CD4-positive, alpha-beta T cell treated with Interleukin-15 for 1 hour (primary cell): ENCODE data around the gene VPREB3.
"Not testable (repeated sequence)": the region's sequence is repeated elsewhere in the genome, so short reads cannot be mapped to it uniquely, and the experiment has no call there.

ENCODE experiments used
- DNase-seq: peaks from one replicate; pipeline ENCODE4 v3.0.0-alpha.2; 2020

VPREB3 gene

GRCh38 chr22:23763954-23764353 is 9.7 kb upstream of the VPREB3 start:
- DNase-seq = no peak

DNA sequence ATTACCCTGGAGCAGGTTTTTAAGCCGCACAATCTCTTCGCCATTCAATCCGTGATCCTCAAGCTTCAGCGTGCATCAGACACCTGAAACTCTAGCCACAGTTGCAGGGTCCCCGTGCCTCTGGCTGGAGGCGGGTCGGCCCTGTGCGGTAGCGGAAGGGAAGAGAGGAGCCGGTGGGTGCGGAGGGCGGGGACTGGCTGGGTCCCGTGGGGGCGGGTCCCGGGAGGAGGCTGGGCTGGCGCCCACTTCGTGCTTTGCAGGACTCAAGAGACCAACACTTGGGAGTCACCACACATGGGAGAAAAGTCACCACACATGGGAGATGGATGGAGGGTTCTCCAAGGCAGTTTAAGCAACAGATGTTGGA is 9.3 kb upstream of the VPREB3 start:
- peak; percentile 33 for DNase-seq

GRCh38 chr22:23762842-23763578 is 8.8 kb upstream of the VPREB3 start, which contains the start of gene C22orf15:
Gene C22orf15, plus strand, starts transcription at chr22:23762990. Its CDS starts 317 bp downstream, at chr22:23763307.
- DNase-seq = no peak

GRCh38 chr22:23760056-23760455 is 5.8 kb upstream of the VPREB3 start:
- no peak for DNase-seq

DNA sequence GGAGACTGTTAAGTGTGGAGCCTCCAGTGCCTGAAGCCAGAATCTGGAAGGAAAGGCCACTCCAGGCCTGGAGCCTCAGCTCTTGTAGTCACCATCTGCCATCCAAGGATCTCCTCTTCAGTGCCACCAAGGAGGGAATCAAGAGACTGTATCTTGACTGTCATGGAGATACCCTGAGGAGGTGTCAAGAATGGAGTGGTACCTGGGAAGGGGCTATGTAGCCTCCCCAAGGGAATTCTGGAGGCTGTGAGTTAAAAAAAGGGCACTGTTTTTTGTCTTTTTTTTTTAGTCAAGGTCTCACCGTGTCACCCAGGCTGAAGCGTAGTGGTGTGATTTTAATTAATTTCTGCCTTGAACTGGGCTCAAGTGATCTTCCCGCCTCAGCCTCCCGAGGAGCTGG is 5.3 kb upstream of the VPREB3 start:
- DNase-seq = no peak

DNA sequence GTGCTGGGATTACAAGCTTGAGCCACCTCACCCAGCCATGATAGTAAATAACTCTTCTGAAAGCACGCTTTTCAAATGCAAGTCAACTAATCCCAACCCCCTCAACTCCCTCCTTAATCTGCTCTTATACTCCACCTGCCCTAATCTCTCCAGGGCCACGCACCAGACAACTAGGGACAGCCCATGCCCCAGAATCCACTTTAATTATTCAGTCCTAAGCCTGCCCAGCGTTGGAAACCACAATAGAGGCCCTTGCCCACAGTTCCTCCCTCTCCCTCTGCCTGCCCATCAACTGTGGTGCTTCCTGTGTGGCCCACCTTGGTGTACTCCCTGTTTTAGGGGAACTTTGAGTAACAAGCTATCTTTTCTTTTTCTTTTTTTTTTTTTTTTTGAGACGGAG is 2.7 kb upstream of the VPREB3 start:
- DNase-seq = no peak

DNA sequence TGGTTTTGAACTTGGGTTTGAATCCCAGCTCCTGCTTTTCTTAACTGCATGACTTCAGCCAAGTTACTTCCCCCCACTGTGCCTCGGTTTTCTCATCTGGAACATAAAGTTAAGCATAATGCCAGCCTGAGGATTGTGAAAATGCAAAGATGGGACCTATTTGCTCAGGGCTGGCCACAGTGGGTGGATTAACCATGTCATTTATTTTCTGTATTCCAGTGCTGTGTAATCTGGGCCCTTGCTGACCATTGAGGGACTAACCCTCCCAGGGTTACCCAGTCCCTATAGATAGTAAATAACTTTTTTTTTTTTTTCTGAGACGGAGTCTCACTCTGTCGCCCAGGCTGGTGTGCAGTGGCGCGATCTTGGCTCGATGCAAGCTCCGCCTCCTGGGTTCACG is 1.5 kb upstream of the VPREB3 start:
- no peak for DNase-seq

- DNase-seq = no peak
These were observed 883 bp upstream of the VPREB3 start for GRCh38 chr22:23754980-23755636.

GRCh38 chr22:23753385-23753784 is 840 bp downstream of the VPREB3 start:
- DNase-seq = no peak

- DNase-seq = peak; percentile 38
These were observed 1.5 kb downstream of the VPREB3 start for GRCh38 chr22:23752750-23753149.

DNA sequence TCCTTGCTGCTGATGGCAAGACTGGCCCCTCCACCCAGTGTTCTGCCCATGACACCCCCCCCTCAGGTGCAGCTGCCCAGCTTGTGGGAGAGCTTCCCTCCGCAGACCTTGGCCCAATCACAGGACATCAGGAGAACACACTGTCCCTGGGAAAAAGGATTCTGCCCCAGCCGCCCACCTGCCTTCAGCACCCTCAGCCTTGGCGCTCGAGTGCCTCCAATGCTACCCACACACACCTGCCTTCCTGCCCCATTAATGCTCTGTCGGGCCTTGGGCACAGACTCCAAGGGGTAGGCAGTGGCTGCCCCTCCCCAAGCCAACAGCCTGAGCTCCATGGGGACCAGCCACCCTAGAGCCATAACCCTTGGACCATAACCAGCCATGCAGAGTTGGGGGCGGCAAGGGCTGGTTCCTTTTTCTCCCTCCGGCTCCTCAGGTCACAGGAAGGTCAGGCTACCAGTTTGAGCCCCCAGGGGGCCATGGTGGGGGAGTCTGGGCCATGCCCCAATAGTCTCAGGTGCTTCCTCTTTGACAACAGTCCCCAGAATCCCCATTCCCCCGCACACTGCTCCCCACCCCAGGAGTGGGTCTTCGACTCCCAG is 2.0 kb downstream of the VPREB3 start:
- peak; percentile 81 for DNase-seq

- no peak for DNase-seq
These were observed 2.7 kb downstream of the VPREB3 start for GRCh38 chr22:23751441-23751996.

GRCh38 chr22:23750714-23751440 is 3.3 kb downstream of the VPREB3 start, which contains the start of gene ZNF70:
Gene ZNF70, minus strand, starts transcription at chr22:23751112. Its CDS starts 5,972 bp downstream, at chr22:23745140.
- DNase-seq = peak; percentile 90

GRCh38 chr22:23750367-23750713 is 3.9 kb downstream of the VPREB3 start:
- DNase-seq = no peak

DNA sequence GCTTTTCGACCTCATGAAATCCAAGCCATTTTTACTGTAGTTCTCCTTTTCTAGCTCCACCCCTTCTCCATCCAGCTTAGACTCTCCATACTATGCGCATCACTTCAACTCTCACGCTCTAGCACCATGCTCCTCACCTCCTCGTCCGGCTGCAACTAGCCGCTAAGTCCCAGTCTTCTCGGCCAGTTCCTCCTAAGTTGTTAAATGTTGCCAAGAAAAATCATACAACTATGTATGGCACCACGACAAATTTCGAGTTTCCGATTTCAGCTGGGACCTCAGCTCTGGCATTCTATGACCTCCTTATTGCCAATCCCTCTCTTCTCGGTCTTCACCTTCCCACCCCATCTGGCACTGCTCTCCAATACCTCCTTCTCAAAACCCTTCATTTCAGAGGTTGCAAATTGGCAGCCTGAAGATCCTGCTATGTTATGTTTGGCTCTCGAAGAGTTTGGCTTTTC is 4.4 kb downstream of the VPREB3 start:
- no peak for DNase-seq

DNA sequence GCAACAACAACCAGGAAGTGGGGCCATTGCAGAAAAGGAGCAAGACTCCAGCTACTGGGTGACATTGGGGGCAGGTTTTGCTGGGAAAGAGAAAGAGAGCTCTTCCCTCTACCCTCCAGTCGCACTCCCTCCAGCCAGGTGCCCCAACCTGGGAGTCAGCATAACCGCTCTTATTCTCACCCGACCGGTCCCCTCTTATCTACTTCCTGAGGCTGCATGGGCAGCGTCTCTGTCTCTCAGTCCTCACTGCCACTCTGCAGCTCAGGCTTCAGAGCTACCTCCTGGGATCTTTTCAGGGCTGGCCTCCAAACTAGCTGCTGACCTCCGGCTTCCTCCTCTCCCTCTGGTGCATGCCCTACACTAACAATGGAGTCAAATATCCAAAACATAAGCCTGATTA is 8.4 kb downstream of the VPREB3 start:
- DNase-seq = no peak

- DNase-seq = no peak
These were observed 9.7 kb downstream of the VPREB3 start for GRCh38 chr22:23744485-23744884.

DNA sequence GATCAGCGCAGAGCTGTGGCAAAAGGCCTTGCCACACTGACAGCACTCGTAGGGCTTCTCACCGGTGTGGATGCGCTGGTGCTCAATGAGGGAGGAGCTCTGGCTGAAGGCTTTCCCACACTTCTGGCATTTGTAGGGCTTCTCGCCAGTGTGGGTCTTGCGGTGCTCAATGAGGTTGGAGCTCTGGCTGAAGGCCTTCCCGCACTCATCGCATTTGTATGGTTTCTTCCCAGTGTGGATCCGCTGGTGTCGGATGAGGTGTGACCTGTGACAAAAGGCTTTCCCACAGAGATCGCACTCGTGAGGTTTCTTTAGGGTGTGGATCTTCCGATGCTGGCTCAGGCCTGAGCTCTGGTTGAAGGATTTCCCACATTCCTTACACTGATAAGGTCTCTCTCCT is 10.2 kb downstream of the VPREB3 start:
- no peak for DNase-seq

- no peak for DNase-seq
These were observed 10.9 kb downstream of the VPREB3 start for GRCh38 chr22:23743303-23743705.

DNA sequence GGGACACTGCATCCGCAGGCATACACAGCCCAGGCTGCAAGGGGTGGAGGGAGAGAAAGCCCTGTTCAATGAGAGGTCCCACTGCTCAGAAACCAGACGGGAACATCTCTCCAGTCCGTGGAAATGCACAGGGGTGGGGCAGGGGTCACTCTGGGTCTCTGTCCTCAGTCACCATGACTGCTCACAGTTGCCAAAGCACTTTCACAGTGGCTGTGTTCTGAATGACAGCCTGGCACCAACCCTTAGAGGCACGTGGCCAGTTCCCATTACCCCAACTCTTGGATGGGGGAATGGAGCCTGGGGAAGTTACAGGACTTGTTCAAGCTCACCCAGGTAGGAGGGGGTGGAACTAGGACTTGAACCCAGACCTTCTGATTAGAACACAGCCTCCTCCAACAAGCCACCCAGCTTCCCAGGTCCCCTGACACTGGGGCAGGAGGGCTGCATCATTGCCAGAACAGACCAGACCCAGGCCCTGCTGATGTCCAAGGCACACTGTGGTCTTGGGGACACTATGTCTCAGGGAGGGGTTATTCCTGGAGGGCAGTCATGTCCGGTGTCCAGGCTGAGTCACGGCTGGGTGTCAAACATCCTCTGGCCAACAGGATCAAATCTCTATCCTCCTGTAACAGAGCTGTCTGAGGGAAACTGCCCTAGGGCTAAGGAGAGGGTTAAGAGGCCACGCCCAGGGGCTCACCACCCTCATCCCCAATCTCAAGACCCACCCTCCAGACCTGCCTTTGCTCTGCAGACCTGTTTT is 11.5 kb downstream of the VPREB3 start:
- no peak for DNase-seq

- no peak for DNase-seq
These were observed 16.5 kb downstream of the VPREB3 start for GRCh38 chr22:23737696-23738095.

DNA sequence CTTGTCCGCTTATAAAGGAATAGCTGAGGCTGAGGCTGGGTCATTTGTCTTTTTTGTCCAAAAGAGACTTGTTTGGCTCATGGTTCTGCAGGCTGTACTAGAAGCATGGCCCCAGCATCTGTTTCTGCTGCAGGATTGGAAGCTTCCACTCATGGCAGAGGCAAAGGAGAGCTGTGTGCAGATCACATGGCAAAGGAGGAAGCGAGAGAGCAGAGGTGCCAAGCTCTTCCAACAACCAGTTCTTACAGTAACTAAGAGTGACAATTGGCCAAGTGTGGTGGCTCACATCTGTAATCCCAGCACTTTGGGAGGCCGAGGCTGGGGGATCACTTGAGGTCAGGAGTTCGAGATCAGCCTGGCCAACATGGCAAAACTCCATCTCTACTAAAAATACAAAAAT is 26.1 kb downstream of the VPREB3 start:
- not testable (repeated sequence) for DNase-seq
